ENCODE data around the gene ILDR1.
"Not testable (repeated sequence)": the region's sequence is repeated elsewhere in the genome, so short reads cannot be mapped to it uniquely, and the experiment has no call there.

The ILDR1 gene

GRCh38 chr3:121938141-121938855, 83.7 kb downstream of the ILDR1 start:
- not testable (repeated sequence) for DNase-seq
